KMS-11 (cell line): ENCODE results near the gene CRLF2.
"Not testable (repeated sequence)": the region's sequence is repeated elsewhere in the genome, so short reads cannot be mapped to it uniquely, and the experiment has no call there.

Experiments used
- H2AFZ ChIP-seq: fragments of 200-600 bp; sonication (generic); 2 replicates; pipeline ENCODE4 v1.6.1; 2016; ENCODE audit warnings: antibody characterized with exemption, mixed run types, low read depth
- H3K27ac ChIP-seq: fragments of 200-600 bp; sonication (generic); 2 replicates; pipeline ENCODE4 v1.6.1; 2016; ENCODE audit warnings: mild to moderate bottlenecking, mixed run types
- H3K27me3 ChIP-seq: fragments of 200-600 bp; sonication (generic); 2 replicates; pipeline ENCODE4 v1.6.1; 2017; ENCODE audit warnings: mild to moderate bottlenecking, low read depth, mixed run types, moderate library complexity; ENCODE audit not compliant: insufficient read depth
- H3K36me3 ChIP-seq: fragments of 200-600 bp; sonication (generic); 2 replicates; pipeline ENCODE4 v1.6.1; 2017; ENCODE audit warnings: mild to moderate bottlenecking, mixed run types; ENCODE audit not compliant: insufficient read depth
- H3K4me1 ChIP-seq: fragments of 200-600 bp; sonication (generic); 2 replicates; pipeline ENCODE4 v1.6.1; 2016; ENCODE audit warnings: mild to moderate bottlenecking, low read depth, mixed run types; ENCODE audit not compliant: poor library complexity, severe bottlenecking
- H3K4me2 ChIP-seq: fragments of 200-600 bp; sonication (generic); 2 replicates; pipeline ENCODE4 v1.7.0; 2016; ENCODE audit warnings: mild to moderate bottlenecking, mixed run types
- H3K4me3 ChIP-seq: fragments of 200-600 bp; sonication (generic); IDR thresholded peaks from 2 replicates; pipeline ENCODE4 v1.6.1; 2017; ENCODE audit warnings: low read depth, low read length, mixed read lengths; ENCODE audit not compliant: insufficient read depth
- H3K79me2 ChIP-seq: fragments of 200-600 bp; sonication (generic); 2 replicates; pipeline ENCODE4 v1.6.1; 2016; ENCODE audit warnings: low read depth, mixed run types; ENCODE audit not compliant: insufficient read depth
- H3K9ac ChIP-seq: fragments of 200-600 bp; sonication (generic); 2 replicates; pipeline ENCODE4 v1.6.1; 2016; ENCODE audit warnings: mild to moderate bottlenecking, mixed run types
- H4K20me1 ChIP-seq: fragments of 200-600 bp; sonication (generic); 2 replicates; pipeline ENCODE4 v1.6.1; 2016; ENCODE audit warnings: mild to moderate bottlenecking, mixed run types; ENCODE audit not compliant: insufficient read depth
- TF ChIP-seq, protein P1 (sequence below): fragments of 200-600 bp; sonication (generic); conservative IDR thresholded peaks from 2 replicates; pipeline ENCODE4 v1.6.1; 2017; ENCODE audit warnings: low read depth, mild to moderate bottlenecking, antibody characterized with exemption, low read length, moderate library complexity, mixed read lengths

The CRLF2 gene

DNA sequence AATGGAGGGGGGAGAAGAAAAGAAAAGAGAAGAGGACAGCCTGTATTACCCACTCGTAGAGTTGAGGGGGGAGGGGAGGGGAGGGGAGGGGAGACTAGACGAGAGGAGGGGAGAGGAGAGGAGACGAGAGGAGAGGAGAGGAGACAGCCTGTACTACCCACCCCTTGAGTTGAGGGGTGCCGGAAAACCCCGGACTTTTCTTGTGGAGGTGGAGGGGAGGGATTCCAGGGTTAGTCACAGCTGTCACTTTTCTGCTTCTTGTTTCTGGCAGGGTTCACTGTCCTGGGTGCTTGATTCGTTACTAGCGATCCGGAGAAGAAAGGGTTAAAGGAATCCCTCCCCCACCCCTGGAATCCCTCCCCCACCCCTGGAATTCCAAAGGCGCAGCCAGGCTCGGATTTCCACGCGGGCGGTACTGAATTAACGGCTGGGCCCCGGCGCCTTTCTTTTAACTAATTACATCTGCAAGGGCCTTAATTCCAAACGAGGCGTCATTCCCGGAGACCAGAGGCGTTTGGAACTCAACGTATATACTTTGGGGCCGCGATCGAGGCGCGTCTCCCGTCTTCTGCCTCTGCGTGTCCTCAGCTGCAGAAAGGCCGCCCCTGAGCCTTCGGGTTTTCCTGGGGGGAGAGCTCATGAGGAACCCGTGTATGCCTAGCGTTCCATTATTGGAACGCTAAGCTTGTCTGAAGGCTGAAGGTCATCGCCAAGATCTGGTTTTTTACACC is 36.0 kb upstream of the CRLF2 start:
- no peak overlapping the region for H3K4me2 ChIP-seq
- TF ChIP-seq, protein P1, sequence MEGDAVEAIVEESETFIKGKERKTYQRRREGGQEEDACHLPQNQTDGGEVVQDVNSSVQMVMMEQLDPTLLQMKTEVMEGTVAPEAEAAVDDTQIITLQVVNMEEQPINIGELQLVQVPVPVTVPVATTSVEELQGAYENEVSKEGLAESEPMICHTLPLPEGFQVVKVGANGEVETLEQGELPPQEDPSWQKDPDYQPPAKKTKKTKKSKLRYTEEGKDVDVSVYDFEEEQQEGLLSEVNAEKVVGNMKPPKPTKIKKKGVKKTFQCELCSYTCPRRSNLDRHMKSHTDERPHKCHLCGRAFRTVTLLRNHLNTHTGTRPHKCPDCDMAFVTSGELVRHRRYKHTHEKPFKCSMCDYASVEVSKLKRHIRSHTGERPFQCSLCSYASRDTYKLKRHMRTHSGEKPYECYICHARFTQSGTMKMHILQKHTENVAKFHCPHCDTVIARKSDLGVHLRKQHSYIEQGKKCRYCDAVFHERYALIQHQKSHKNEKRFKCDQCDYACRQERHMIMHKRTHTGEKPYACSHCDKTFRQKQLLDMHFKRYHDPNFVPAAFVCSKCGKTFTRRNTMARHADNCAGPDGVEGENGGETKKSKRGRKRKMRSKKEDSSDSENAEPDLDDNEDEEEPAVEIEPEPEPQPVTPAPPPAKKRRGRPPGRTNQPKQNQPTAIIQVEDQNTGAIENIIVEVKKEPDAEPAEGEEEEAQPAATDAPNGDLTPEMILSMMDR, result no peak
- no peak overlapping the region for H3K4me3 ChIP-seq
- no peak overlapping the region for H3K27ac ChIP-seq
- no peaks in the 10 kb centered on the region for H3K79me2 ChIP-seq
- H3K27me3 ChIP-seq, result no peaks in the 10 kb centered on the region
- no peak overlapping the region for H2AFZ ChIP-seq
- H3K4me1 ChIP-seq, result peaks cover 10% of the 10 kb centered on the region
- H3K36me3 ChIP-seq, result no peaks in the 10 kb centered on the region
- no peak overlapping the region for H3K9ac ChIP-seq
- H4K20me1 ChIP-seq, result no peaks in the 10 kb centered on the region

- H3K4me2 ChIP-seq, result no peak overlapping the region
- no peaks in the 10 kb centered on the region for H3K36me3 ChIP-seq
- H3K4me3 ChIP-seq, result no peak overlapping the region
- H4K20me1 ChIP-seq, result no peaks in the 10 kb centered on the region
- TF ChIP-seq, protein P1, result peak; percentile 72
- H3K4me1 ChIP-seq, result peaks cover 21% of the 10 kb centered on the region
- no peak overlapping the region for H3K9ac ChIP-seq
- H3K27ac ChIP-seq, result no peak overlapping the region
- no peaks in the 10 kb centered on the region for H3K27me3 ChIP-seq
- no peak overlapping the region for H2AFZ ChIP-seq
- H3K79me2 ChIP-seq, result no peaks in the 10 kb centered on the region
Measured at GRCh38 chrX:1246816-1247215, 34.4 kb upstream of the CRLF2 start.

DNA sequence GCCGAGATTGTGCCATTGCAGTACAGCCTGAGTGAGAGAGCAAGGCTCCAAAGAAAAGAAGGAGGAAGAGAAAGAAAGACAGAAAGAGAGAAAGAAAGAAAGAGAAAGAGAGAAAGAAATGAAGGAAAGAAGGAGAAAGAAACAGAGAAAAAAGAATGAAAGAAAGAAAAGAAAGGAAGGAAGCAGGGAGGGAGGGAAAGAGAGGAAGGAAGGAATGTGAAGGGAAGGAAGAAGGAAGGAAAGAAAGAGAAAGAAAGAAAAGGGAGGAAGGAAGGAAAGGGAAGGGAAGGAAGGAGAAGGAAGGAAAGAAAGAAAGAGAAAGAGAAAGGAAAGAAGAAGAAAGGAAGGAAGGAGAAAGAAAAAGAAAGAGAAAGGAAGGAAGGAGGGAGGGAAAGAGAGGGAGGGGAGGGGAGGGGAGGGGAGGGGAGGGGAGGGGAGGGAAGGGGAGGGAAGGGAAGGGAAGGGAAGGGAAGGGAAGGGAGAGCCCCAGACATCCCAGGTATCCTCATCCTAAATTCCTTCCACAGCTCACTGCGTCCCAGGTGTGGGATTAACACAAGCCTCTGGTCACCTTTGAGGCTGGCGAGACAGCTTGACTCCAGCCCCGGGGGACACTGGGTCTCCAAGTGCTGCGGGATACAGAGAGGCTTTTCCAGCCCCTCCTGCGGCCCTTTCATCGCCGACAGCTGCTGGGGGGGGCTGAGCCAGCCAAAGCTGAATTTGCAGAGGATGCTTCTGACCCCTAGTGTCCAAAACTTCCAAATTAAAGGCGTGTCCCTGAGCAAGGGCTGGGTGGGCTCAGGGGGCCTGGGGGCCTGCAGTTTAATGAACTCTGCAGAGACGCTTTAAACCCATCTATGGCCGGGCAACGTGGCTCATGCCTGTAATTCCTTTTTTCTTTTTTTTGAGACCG is 32.0 kb upstream of the CRLF2 start:
- no peaks in the 10 kb centered on the region for H3K79me2 ChIP-seq
- H4K20me1 ChIP-seq, result no peaks in the 10 kb centered on the region
- TF ChIP-seq, protein P1, result peak; percentile 39
- H2AFZ ChIP-seq, result no peak overlapping the region
- H3K9ac ChIP-seq, result no peak overlapping the region
- H3K27me3 ChIP-seq, result no peaks in the 10 kb centered on the region
- peak overlapping the region; percentile 18; the same call in 1 of the 2 replicates for H3K4me2 ChIP-seq
- no peaks in the 10 kb centered on the region for H3K36me3 ChIP-seq
- H3K4me1 ChIP-seq, result peaks cover 21% of the 10 kb centered on the region
- H3K27ac ChIP-seq, result no peak overlapping the region
- H3K4me3 ChIP-seq, result no peak overlapping the region

DNA sequence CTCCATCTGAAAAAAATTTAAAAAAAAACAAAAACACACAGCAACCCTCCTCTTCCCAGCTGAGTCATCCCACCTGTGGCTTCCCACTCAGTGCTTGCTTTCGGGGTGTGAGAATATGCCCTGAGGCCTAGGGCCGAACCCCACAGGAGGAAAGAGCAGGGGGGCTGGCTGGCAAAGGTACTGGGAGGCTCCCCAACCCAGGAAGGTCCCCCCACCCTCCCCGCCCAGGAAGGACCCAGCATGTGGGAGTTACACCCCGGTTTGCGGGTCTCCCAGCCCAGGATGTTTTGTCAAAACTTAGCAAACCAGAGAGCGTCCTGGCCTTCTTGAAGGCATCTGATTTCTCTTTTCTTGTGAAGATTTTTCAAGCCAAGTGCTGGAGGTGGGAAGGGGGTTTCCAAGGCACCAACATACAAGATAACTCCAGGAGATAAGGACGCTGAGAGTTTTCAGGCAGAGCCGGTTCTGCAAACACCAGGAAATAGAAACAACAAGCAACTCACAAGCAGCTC is 30.5 kb upstream of the CRLF2 start:
- no peaks in the 10 kb centered on the region for H3K79me2 ChIP-seq
- H3K4me2 ChIP-seq, result no peak overlapping the region
- H2AFZ ChIP-seq, result no peak overlapping the region
- no peaks in the 10 kb centered on the region for H4K20me1 ChIP-seq
- H3K27ac ChIP-seq, result peak overlapping the region; percentile 43; the same call in 1 of the 2 replicates
- no peaks in the 10 kb centered on the region for H3K27me3 ChIP-seq
- H3K4me3 ChIP-seq, result no peak overlapping the region
- no peak overlapping the region for H3K9ac ChIP-seq
- peaks cover 21% of the 10 kb centered on the region for H3K4me1 ChIP-seq
- TF ChIP-seq, protein P1, result no peak
- no peaks in the 10 kb centered on the region for H3K36me3 ChIP-seq

DNA sequence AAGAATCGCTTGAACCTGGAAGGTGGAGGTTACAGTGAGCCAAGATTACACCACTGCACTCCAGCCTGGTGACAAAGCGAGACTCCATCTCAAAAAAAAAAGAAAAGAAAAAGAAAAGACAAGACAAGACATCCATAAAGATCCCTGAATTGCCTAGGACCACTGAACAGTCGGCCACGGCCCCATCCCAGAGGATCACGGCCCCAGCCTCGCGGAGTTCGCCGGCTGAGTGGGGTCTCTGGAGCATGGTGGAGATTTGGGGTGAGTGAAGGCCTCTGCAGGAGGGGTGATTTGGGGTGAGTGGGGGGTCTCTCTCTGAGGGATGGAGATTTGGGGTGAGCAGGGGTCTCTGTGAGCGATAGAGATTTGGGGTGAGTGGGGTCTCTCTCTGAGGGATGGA is 28.1 kb upstream of the CRLF2 start:
- not testable (repeated sequence) for H3K4me2 ChIP-seq, H3K27me3 ChIP-seq, H3K27ac ChIP-seq, H3K79me2 ChIP-seq, H3K36me3 ChIP-seq, H3K9ac ChIP-seq, H4K20me1 ChIP-seq, H2AFZ ChIP-seq, H3K4me3 ChIP-seq
- peaks cover 18% of the 10 kb centered on the region for H3K4me1 ChIP-seq
